GM21717 (cell line): Measurements from ENCODE around the gene SUOX.
"Not testable (repeated sequence)": the region's sequence is repeated elsewhere in the genome, so short reads cannot be mapped to it uniquely, and the experiment has no call there.

Source experiments
- ATAC-seq: cut with Tn5 transposase; IDR thresholded peaks from one replicate; pipeline ENCODE4 v1.9.1; 2021; ENCODE audit warnings: mild to moderate bottlenecking, moderate library complexity; ENCODE audit not compliant: unreplicated experiment

SUOX gene

DNA sequence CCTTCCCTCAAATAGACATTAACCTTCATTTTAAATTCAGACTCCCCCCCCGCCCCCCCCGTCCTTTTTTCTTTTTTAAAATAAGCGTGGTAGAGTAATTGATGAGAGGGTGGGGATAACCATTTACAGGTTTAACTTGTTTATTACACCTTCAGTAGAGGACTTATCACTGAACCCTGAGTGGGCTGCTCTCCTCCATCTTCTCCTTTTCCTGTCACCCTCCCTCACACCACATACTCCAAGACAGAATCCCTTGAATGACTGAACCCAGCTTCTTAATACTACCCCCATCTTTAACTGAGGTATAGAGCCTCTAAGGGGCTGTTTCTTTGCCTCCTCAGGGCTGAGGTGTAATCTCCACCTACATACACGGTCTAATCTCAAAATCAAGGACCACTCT is 20.1 kb downstream of the SUOX start:
- ATAC-seq: no peak

- no peak for ATAC-seq
Measured at GRCh38 chr12:56018356-56018755, 21.3 kb downstream of the SUOX start.

DNA sequence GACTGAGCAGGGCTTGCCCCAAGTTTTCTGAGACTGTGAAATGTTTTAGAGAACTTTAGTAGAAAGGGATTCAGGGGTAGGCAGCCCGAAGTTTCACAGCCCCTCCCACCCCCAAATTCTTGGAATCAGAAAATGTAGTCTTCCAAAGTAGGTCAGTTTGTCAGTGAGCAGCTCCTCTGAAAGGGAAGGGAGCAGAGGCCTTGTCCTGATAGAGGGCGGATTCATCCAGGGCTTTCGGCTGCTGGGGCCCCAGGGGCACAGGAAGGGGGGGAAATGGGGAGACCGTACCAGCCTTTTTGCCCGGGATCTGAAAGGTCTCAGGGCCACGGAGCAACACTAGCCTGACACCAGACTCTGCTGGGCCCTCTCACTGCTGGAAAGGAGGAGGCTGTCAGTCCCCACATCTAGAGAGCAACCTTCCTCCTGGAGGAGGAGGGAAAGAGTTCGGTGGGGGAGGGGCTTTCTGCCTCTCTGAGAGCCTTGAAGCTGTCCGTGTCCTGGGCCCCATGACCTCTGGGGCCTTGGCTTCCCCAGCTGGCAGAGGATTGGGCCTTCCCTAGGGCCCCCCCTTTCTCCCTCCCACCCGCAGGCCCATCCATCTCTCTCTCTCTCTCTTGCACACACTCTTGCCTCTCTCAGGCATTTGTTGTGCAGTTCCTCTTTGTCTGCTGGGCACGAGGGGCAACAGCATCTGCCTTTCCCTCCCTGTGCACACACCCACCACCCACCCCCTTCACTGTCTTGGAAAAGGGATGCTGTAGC is 23.5 kb downstream of the SUOX start, which contains the start of gene IKZF4:
Gene IKZF4, plus strand, starts transcription at position 621 of the 762 bp plus-strand sequence. CDS start 451 bp downstream, outside the sequence.
- ATAC-seq: no peak

- no peak for ATAC-seq
Measured at GRCh38 chr12:56021889-56022497, 24.9 kb downstream of the SUOX start.

DNA sequence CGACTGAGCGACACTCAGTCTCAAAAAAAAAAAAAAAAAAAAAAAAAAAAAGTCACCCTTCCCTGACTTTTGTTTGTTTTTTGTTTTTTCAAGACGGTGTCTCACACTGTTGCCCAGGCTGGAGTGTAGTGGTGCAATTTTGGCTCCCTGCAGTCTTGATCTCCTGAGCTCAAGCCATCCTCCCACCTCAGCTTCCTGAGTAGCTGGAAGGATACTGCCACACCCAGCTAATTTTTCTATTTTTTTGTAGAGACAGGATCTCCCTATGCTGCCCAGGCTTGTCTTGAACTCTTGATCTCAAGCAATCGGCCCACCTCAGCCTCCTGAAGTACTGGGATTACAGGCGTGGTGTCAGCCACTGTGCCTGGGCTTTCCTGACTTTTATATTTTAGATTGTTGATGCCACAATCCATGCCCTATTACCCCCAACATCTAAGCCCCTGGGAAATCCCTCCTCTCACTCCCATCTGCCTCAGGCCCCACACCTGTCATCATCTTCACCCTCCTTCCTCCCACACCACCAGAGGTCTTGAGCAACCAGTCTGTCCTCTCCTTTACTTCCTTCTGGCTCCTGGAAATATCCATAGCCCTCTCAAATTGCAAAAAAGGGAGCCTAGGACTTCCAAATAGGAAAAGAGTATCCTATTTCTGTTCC is 31.6 kb downstream of the SUOX start:
- no peak for ATAC-seq

DNA sequence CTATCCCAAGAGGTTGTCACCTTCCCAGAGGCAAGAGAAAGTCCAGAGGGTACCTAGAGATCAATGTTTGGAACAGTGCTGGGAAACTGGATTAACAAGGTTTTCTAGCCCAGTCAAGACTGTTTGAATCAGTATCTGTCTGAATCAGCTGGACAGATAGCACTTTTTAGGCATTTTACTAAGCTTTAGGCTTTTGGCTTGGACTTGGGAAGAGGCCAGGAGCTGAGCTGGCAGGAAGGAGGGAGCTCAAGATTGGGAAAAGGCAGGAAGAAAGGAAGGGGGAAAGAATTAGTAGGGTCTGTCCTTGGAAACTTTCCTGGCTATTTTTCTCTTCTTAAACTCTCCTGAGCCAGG is 32.1 kb downstream of the SUOX start:
- ATAC-seq: no peak

GRCh38 chr12:56029666-56030293 is 32.7 kb downstream of the SUOX start:
- no peak for ATAC-seq

DNA sequence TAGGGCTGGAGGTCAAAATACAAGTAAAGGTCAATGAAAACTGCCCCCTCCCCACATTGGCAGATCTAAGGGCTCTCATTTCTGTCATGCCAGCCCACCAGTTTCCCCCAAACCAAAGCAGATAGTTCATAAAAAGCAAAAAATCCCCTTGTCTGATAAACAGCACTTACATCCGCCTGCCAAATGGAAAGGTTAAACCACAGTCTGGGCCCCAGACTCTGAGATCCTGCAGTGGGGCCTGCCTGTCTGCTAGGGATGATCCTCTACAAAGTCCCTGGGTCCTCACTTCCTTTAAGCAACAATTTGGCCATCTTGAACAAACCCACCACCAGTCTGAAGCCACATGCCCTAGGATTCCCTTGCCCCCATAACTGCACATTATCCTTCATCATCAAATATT is 34.9 kb downstream of the SUOX start:
- no peak for ATAC-seq

GRCh38 chr12:56034586-56035332 is 37.7 kb downstream of the SUOX start:
- ATAC-seq: no peak

DNA sequence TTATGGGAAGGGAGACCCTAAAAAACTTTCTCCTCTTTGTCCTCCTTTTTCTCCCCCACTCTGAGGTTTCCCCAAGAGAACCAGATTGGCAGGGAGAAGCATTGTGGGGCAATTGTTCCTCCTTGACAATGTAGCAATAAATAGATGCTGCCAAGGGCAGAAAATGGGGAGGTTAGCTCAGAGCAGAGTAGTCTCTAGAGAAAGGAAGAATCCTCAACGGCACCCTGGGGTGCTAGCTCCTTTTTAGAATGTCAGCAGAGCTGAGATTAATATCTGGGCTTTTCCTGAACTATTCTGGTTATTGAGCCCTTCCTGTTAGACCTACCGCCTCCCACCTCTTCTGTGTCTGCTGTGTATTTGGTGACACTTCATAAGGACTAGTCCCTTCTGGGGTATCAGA is 40.1 kb downstream of the SUOX start:
- no peak for ATAC-seq

- ATAC-seq: no peak
Measured at GRCh38 chr12:56038022-56038655, 41.1 kb downstream of the SUOX start.

GRCh38 chr12:56040151-56040550 is 43.1 kb downstream of the SUOX start:
- no peak for ATAC-seq

DNA sequence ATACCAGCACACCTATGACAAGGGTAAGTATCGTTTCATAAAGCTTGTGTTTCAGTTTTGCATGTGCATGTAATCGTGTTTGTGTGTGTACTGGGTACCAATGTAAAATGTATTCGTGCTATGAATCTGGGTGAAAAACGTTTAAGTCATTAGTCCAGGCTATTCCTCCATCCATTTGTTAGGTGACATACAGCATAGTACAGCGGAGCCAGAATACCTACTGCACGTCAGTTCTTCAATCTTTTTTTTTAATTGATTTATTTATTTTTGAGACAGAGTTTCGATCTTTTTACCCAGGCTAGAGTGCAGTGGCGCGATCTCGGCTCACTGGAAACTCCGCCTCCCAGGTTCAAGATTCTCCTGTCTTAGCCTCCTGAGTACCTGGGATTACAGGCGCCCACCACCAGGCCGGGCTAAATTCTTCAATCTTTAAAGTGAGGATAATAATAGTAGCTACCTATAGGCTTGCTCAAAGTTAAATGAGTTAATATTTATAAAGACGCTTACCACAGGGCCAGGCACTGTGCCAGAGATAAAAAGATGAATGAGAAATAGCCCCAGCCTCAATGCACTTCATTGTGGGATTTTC is 44.0 kb downstream of the SUOX start:
- no peak for ATAC-seq

DNA sequence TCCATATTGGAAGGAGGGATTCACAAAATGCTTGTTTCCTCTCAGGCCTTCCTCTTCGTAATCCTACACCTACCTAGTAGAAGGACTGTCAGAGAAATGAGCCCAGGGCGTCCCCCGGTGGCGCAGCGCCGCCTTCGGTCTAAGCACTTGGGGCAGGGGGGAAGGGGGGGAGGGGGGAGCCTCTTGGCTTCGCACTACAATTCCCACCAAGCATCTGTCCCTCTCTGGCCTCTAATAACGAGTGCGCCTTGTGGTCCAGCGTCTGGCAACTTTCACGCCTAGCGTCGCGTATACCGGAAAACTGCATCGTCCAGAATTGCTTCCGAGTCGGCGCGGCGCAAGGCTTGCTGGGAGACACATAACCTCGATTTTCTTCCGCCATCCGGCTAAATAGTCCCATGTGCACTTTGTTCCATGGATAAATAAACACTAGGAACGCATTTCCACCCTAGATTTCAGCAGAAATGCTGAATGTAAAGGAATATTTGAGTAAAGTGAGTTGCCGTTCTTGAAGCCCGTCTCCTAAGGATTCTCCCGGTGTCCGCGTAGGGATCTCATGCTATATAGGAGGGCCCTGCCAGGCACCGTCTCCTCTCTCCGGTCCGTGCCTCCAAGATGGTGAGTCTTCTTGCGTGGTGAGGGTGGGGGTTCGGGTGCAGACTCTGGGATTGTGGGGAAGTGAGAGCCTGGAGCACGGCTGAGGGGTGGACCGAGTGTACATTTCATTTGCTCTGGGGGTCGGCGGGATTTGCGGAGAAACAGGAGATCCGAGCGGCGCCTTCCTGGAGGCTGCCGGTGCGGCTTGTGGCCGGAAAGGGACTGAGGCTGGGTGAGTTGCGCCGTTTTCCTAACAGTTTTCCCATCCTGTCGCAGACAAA is 44.7 kb downstream of the SUOX start, which contains the start of gene RPS26:
Gene RPS26, plus strand, starts transcription at position 367 of the 878 bp plus-strand sequence. Its CDS starts 249 bp downstream, at position 616.
- peak; percentile 88 for ATAC-seq

DNA sequence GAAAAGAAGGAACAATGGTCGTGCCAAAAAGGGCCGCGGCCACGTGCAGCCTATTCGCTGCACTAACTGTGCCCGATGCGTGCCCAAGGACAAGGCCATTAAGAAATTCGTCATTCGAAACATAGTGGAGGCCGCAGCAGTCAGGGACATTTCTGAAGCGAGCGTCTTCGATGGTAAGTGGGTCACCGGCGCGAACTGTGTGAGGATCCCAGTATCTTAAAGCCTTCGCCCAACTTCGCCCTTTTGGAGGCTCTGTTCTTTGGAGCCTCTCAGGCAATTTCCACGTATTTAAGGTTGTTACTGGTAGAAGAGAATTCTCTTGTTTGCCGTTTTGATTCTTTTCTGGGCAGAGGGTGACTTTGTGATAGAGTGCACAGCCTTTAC is 45.3 kb downstream of the SUOX start:
- ATAC-seq: not testable (repeated sequence)

DNA sequence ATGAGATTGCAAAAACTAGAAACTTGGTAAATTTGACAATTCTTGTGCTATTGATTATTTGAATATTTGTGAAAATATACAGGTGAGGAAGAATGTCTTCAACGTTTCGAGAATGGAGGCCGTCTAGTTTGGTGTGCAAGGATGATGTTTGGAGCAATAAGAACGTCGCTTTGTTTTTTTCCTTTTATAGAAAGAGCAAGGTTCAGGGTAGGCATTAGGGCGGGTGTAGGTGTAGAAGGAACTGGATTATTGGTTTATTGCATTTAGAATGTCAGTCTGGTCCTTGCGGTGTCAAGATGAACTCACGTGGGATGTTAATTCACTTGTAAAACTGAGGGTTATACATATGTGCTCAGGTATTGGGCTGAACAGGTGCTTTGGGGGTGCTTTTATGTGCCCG is 45.8 kb downstream of the SUOX start:
- ATAC-seq: no peak

- ATAC-seq: no peak
Measured at GRCh38 chr12:56046027-56046780, 49.1 kb downstream of the SUOX start.

DNA sequence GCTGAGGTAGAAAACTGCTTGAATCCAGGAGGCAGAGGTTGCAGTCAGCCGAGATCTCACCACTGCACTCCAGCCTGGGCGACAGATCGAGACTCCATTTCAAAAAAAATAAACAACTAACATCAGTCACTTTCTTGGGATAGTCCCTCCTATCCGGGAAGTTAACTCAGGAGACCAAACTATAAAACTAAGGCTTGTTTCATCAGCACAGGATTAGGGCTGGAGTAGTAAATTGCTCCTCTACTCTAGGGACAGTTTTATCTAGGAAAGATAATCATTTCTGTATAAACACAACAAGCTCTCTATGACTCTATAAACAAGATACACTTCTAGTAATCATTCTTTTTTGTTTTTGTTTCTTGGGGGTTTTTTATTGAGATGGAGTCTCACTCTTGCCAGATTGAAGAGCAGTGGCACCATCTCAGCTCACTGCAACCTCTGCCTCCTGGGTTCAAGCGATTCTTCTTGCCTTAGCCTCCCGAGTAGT is 56.4 kb downstream of the SUOX start:
- no peak for ATAC-seq
